Mesendoderm (in vitro differentiated cells): ENCODE results near the gene E2F1.

Source experiments
- DNase-seq: peaks from one replicate; pipeline ENCODE4 v3.0.0; 2013
- H2AK5ac ChIP-seq: 2 replicates; pipeline ENCODE4 v1.6.1; 2013; ENCODE audit warnings: low read length, inconsistent platforms
- H2BK120ac ChIP-seq: 2 replicates; pipeline ENCODE4 v1.6.1; 2013; ENCODE audit warnings: low read depth, mild to moderate bottlenecking, low read length, moderate library complexity, mixed read lengths
- H2BK15ac ChIP-seq: replicated peaks from 2 replicates; pipeline ENCODE4 v1.6.1; 2013; ENCODE audit warnings: low read depth, mild to moderate bottlenecking, moderate library complexity
- H2BK5ac ChIP-seq: 2 replicates; pipeline ENCODE4 v1.6.1; 2013; ENCODE audit warnings: low read length, inconsistent platforms
- H3K18ac ChIP-seq: 2 replicates; pipeline ENCODE4 v1.6.1; 2013; ENCODE audit warnings: mild to moderate bottlenecking, low read length, mixed read lengths
- H3K23ac ChIP-seq: one replicate; pipeline ENCODE4 v1.6.1; 2013; ENCODE audit warnings: low read length
- H3K27ac ChIP-seq: 2 replicates; pipeline ENCODE4 v1.5.1; 2013; ENCODE audit warnings: low read depth, mild to moderate bottlenecking, inconsistent platforms, low read length, moderate library complexity
- H3K27me3 ChIP-seq: 2 replicates; pipeline ENCODE4 v1.6.1; 2013; ENCODE audit warnings: low read length, control low read depth, mild to moderate bottlenecking, inconsistent platforms; ENCODE audit not compliant: insufficient read depth, poor library complexity
- H3K36me3 ChIP-seq: 2 replicates; pipeline ENCODE4 v1.6.1; 2013; ENCODE audit warnings: low read length, inconsistent platforms; ENCODE audit not compliant: control insufficient read depth, insufficient read depth
- H3K4ac ChIP-seq: one replicate; pipeline ENCODE4 v1.6.1; 2013; ENCODE audit warnings: low read depth, mild to moderate bottlenecking, low read length, moderate library complexity
- H3K4me1 ChIP-seq: 2 replicates; pipeline ENCODE4 v1.6.1; 2013; ENCODE audit warnings: low read depth, low read length, inconsistent platforms; ENCODE audit not compliant: control insufficient read depth
- H3K4me2 ChIP-seq: 2 replicates; pipeline ENCODE4 v1.6.1; 2013; ENCODE audit warnings: low read length
- H3K4me3 ChIP-seq: 2 replicates; pipeline ENCODE4 v1.5.1; 2013; ENCODE audit warnings: mild to moderate bottlenecking, low read length
- H3K56ac ChIP-seq: one replicate; pipeline ENCODE4 v1.6.1; 2013; ENCODE audit warnings: low read length
- H3K79me1 ChIP-seq: 2 replicates; pipeline ENCODE4 v1.6.1; 2013; ENCODE audit warnings: low read length, inconsistent platforms
- H3K79me2 ChIP-seq: 2 replicates; pipeline ENCODE4 v1.6.1; 2013; ENCODE audit warnings: mild to moderate bottlenecking, low read length; ENCODE audit not compliant: control insufficient read depth, insufficient read depth
- H3K9ac ChIP-seq: 2 replicates; pipeline ENCODE4 v1.6.1; 2013; ENCODE audit warnings: low read length, inconsistent platforms
- H4K5ac ChIP-seq: one replicate; pipeline ENCODE4 v1.6.1; 2013; ENCODE audit warnings: low read length
- H4K8ac ChIP-seq: one replicate; pipeline ENCODE4 v1.6.1; 2013; ENCODE audit warnings: low read depth, mild to moderate bottlenecking, control low read depth, low read length, moderate library complexity
- WGBS: extraction: QIAGEN DNeasy Blood & Tissue Kit; methylation state at CpG from one replicate; pipeline ENCODE4 v1.1.7; 2013; ENCODE audit warnings: low lambda C conversion rate, missing lambda C conversion rate; ENCODE audit not compliant: insufficient coverage; ENCODE audit errors: extremely low coverage; 5-methylcytosine and 5-hydroxymethylcytosine counted together

E2F1 gene

DNA sequence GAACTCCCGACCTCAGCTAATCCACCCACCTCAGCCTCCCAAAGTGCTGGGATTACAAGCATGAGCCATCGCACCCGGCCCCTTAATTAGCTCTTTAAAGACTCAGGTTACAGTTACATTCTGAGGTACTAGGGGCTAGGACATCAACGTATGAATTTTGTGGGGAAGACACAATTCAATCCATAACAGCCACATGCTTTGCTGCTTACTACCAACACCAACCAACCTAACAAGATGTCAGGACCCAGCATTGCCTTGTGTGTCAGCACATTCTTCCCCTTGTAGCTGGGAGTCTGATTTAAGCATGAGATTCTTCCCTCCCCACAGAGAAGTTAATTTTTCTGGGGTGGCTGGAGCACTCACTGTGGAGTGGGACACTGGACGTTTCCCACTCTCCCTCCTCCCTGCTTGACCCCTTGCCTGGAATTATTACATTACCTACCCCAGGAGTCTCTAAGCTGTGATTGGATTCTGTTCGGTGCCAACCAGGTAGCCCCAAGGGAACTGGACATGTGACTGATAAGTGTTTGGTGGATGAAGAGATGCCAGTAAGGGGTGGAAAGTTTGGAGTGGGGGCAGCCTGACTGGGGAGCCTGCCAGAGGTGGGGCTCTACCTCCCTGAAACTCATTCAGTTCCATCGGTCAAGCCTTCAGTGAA lies 39.6 kb upstream of the E2F1 start:
- H2BK15ac ChIP-seq: no peak overlapping the region
- no peak overlapping the region for H3K23ac ChIP-seq
- no peak overlapping the region for H3K27ac ChIP-seq
- no peak overlapping the region for H4K8ac ChIP-seq
- no peak overlapping the region for H2AK5ac ChIP-seq
- no CpG with 5 or more reads among the region's 7 CpGs for WGBS
- H3K4me2 ChIP-seq: no peak overlapping the region
- H3K18ac ChIP-seq: no peak overlapping the region
- H2BK5ac ChIP-seq: no peak overlapping the region
- no peak overlapping the region for H4K5ac ChIP-seq
- no peak overlapping the region for H3K4me3 ChIP-seq
- H3K79me1 ChIP-seq: no peaks in the 10 kb centered on the region
- no peak overlapping the region for H3K4ac ChIP-seq
- no peaks in the 10 kb centered on the region for H3K27me3 ChIP-seq
- no peak overlapping the region for H3K9ac ChIP-seq
- DNase-seq: no peak
- H3K79me2 ChIP-seq: no peaks in the 10 kb centered on the region
- H3K56ac ChIP-seq: no peak overlapping the region
- no peak overlapping the region for H2BK120ac ChIP-seq
- H3K4me1 ChIP-seq: no peaks in the 10 kb centered on the region
- no peaks in the 10 kb centered on the region for H3K36me3 ChIP-seq

DNA sequence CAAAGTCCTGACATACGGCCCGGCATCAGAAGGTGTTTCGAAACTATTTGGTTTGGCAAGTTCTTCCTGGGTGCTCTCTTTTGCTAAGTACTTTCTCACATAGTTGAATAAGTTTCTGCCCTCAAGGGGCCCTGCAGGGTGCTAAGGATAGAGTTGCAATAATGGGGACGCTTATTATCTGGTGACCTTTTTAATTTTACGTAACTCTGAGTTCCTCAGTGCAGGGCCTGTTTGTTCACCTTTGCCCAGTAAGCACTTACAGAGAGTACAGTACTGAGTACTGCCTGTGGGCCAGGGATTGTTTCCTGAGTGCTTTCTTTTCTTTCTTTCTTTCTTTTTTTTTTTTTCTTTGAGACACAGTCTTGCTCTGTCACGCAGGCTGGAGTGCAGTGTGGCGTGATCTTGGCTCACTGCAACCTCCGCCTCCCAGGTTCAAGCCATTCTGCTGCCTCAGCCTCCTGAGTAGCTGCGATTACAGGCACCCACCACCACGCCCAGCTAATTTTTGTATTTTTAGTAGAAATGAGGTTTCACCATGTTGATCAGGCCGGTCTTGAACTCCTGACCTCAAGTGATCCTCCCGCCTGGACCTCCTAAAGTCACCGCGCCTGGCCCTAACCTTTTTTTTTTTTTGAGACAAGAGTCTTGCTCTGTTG lies 38.4 kb upstream of the E2F1 start:
- Histone ChIP-seq H2AK5ac (no peak overlapping the region), H3K36me3 (no peaks in the 10 kb centered on the region), H3K27ac (no peak overlapping the region), H3K23ac (no peak overlapping the region), H3K56ac (no peak overlapping the region), H3K4me2 (no peak overlapping the region), H3K4me1 (no peaks in the 10 kb centered on the region), H3K9ac (no peak overlapping the region), H3K18ac (no peak overlapping the region), H3K79me1 (no peaks in the 10 kb centered on the region), H4K5ac (no peak overlapping the region), H2BK120ac (no peak overlapping the region), H2BK5ac (no peak overlapping the region), H3K4me3 (no peak overlapping the region), H3K27me3 (no peaks in the 10 kb centered on the region), H3K79me2 (no peaks in the 10 kb centered on the region), H4K8ac (no peak overlapping the region), H2BK15ac (no peak overlapping the region), H3K4ac (no peak overlapping the region)
- no peak for DNase-seq
- no CpG with 5 or more reads among the region's 14 CpGs for WGBS

DNA sequence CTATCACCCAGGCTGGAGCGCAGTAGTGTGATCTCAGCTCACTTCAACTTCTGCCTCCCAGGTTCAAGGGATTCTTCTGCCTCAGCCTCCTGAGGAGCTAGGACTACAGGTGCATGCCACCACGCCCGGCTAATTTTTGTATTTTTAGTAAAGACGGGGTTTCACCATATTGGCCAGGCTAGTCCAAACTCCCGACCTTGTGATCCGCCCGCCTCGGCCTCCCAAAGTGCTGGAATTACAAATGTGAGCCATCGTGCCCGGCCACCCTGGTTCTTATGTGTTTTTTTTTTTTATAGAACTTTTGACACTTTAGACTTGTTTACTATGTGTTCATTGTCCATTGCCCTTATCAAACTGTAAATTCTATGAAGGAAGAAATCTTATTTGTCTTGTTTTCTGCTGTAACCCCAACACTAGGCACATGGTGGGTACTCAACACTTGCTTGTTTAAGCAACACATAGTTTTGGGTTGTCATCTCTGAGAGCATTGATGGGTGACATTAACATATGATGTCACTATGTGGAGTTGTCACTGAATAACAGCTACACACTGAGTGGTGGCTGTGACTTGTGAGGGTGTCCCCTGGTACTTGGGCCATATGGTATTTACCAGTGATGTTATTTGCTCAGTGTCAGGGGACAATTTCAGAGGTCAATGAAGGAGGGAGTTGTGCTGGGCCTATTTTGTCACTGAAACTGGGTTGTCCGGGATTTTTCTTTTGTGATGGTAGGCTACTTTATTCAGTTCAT lies 35.4 kb upstream of the E2F1 start:
- WGBS: no CpG with 5 or more reads among the region's 11 CpGs

DNA sequence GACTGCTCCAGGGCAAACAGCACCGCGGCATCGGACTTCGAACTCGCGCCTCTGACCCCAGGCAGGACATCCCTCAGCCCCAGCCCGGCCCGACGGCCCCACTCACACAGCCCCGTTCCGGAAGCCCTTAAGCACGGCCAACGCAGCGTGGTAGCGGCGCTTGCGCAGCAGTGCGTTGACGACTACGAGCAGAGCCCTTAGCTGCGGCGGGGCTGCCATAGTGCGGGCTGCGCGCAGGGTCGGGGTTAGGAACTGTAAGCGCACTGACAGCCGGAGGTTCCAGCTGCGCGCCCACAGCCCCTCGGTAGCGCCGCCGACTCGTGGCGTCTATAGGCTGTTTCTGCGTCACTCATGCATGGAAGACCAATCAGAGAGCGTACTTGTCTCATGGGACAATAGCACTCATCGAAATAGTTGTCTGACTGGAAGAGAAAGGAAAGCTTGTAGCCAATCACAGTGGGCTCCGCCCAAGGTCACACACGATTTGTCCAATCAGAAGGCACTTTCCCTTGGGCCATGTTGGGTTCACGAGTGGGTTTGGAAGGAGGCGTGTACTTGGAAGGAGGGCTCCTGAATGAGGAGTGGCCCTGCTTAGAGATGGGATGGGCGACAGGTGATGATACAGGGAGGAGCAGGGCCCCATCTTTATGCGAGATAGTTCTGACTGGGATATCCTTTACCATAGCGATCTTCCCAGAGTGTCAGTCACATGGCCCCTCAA lies 34.0 kb upstream of the E2F1 start, which contains the start of gene PXMP4:
Gene PXMP4, minus strand, starts transcription at position 322 of the 721 bp plus-strand sequence. Its CDS starts 103 bp downstream, at position 219.
- Histone ChIP-seq H3K27ac (no peak within 1 kb of the TSS), H3K4me3 (peak within 1 kb of the TSS; percentile 39), H2BK120ac (no peak within 1 kb of the TSS), H4K5ac (no peak within 1 kb of the TSS), H3K9ac (peak within 1 kb of the TSS; percentile 52), H3K4ac (no peak within 1 kb of the TSS), H3K36me3 (no peaks in the 10 kb centered on the region), H2BK5ac (no peak within 1 kb of the TSS), H3K18ac (no peak within 1 kb of the TSS), H3K79me2 (no peaks in the 10 kb centered on the region), H3K23ac (no peak within 1 kb of the TSS), H3K79me1 (no peaks in the 10 kb centered on the region), H3K4me1 (no peaks in the 10 kb centered on the region), H3K4me2 (peak within 1 kb of the TSS; percentile 52), H3K56ac (peak within 1 kb of the TSS; percentile 84), H4K8ac (no peak within 1 kb of the TSS), H2BK15ac (no peak within 1 kb of the TSS), H2AK5ac (no peak within 1 kb of the TSS), H3K27me3 (no peaks in the 10 kb centered on the region)
- DNase-seq: peak; percentile 97
- no CpG with 5 or more reads among the region's 46 CpGs for WGBS

More for the DNA sequence above, 35.4 kb upstream of the E2F1 start:
- Histone ChIP-seq H2BK15ac (no peak overlapping the region), H3K79me2 (no peaks in the 10 kb centered on the region), H4K8ac (no peak overlapping the region), H4K5ac (no peak overlapping the region), H2BK120ac (no peak overlapping the region), H3K79me1 (no peaks in the 10 kb centered on the region), H3K56ac (no peak overlapping the region), H3K27ac (no peak overlapping the region), H2AK5ac (no peak overlapping the region), H3K23ac (no peak overlapping the region), H3K4me3 (no peak overlapping the region), H3K18ac (no peak overlapping the region), H2BK5ac (no peak overlapping the region), H3K4me2 (no peak overlapping the region), H3K36me3 (no peaks in the 10 kb centered on the region), H3K27me3 (no peaks in the 10 kb centered on the region), H3K4me1 (no peaks in the 10 kb centered on the region), H3K9ac (no peak overlapping the region), H3K4ac (no peak overlapping the region)
- no peak for DNase-seq

DNA sequence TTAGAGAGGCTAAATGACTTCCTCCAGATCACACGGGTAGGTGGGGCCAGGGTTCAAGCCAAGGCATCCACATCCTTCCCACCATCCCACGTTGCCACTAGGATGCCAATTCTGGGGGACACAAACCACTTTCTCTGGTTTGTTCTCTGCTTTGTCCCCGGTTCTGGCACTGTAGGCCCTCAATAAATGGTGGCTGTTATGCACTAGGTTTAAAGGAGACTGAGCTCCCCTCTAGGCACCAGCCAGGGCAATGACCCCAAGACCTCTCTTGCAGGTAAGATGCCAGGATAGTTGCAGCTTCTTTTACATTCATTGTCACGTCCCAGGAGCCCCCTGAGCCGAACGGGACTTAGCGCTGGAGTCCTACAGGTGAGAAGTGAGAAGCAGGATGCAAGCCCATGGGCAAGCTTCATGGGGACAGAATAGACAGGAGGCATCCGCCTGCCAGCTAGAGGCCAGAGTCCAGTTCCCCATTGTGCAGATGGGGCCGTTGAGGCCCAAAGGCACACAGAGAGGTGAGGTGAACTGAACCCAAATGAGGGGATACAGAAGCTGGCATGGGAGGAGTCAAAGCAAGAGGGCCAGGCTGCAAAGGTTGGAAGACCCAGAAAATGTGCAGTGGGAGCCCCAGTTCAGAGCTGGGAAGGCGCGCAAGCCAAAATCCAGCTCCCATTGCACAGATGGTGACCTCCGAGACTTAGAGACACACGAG lies 33.2 kb upstream of the E2F1 start:
- Histone ChIP-seq H2AK5ac (no peak overlapping the region), H3K4me1 (no peaks in the 10 kb centered on the region), H2BK120ac (no peak overlapping the region), H3K56ac (peak overlapping the region; percentile 84), H3K36me3 (no peaks in the 10 kb centered on the region), H4K8ac (no peak overlapping the region), H3K79me2 (no peaks in the 10 kb centered on the region), H4K5ac (no peak overlapping the region), H3K18ac (no peak overlapping the region), H2BK15ac (no peak overlapping the region), H3K79me1 (no peaks in the 10 kb centered on the region), H3K4ac (no peak overlapping the region), H2BK5ac (no peak overlapping the region), H3K27ac (no peak overlapping the region), H3K9ac (peak overlapping the region; percentile 52), H3K4me2 (peak overlapping the region; percentile 52), H3K4me3 (peak overlapping the region; percentile 39), H3K23ac (no peak overlapping the region), H3K27me3 (no peaks in the 10 kb centered on the region)
- no CpG with 5 or more reads among the region's 13 CpGs for WGBS
- DNase-seq: peak; percentile 12
